ENCODE measurements around the gene HOXA1.

DNA sequence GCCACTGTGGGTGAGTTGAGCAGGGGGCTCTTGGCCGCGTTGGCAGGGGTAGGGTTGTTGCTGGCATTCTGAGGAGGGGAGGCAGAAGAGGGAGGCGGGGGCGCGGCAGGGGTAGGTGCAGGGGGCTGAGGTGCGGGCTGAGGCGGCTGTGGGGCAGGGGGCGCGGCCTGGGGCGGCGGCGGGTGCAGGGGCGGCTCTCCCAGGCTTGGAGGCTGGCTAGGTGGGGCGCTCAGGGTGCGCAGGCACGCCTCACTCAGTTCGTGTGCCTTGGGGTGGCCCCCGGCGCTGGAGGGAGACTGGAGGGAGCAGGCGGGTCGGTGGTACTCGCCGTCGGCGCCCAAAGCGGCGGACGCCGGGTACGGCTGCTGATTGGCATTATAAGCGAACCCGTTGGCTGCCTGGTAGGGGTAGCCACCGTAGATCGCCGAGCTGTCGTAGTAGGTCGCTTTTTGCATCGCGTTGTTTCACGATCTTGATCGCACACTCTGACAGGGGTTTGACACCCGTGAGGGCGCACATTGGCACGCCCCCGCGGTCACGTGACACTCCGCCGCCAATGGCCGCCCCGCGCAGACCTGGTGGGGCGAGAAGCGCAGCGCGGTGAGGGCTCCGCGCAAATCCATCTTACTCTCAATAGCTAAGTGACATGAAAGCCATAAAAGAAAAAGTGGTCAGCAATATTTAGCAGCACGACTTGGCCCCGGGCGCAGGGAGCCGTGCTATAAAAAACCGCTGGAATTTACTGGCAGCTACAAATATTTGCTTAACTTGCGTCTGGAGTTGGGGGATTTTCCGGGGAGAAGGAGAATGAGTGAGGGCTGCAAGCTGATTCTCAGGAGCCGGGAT is 14.6 kb upstream of the HOXA1 start:
- TF ChIP-seq, protein P1, sequence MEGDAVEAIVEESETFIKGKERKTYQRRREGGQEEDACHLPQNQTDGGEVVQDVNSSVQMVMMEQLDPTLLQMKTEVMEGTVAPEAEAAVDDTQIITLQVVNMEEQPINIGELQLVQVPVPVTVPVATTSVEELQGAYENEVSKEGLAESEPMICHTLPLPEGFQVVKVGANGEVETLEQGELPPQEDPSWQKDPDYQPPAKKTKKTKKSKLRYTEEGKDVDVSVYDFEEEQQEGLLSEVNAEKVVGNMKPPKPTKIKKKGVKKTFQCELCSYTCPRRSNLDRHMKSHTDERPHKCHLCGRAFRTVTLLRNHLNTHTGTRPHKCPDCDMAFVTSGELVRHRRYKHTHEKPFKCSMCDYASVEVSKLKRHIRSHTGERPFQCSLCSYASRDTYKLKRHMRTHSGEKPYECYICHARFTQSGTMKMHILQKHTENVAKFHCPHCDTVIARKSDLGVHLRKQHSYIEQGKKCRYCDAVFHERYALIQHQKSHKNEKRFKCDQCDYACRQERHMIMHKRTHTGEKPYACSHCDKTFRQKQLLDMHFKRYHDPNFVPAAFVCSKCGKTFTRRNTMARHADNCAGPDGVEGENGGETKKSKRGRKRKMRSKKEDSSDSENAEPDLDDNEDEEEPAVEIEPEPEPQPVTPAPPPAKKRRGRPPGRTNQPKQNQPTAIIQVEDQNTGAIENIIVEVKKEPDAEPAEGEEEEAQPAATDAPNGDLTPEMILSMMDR (conservative IDR thresholded peaks at IDR 0.05 in 1 of 2, IDR thresholded peaks at IDR 0.05 in 1 of 2; ENCODE audit: extremely low read depth in 1 of 2, insufficient read depth in 1 of 2, low read depth in 1 of 2, low read length in 2 of 2) = no peak
- TF ChIP-seq EZH2 (IDR thresholded peaks at IDR 0.05; ENCODE audit: borderline replicate concordance, low read length) = no peak

Data from mammary epithelial cell (primary cell).